ENCODE data around the gene RPL11.
A peak's percentile ranks its signal among the peaks of the same experiment; 100 is the strongest.
"Not testable (repeated sequence)": the region's sequence is repeated elsewhere in the genome, so short reads cannot be mapped to it uniquely, and the experiment has no call there.

Gene RPL11

GRCh38 chr1:23732363-23733224 is 41.0 kb downstream of the RPL11 start:
- DNase-seq (ENCODE audit: low spot score), result peak; percentile 47

- not testable (repeated sequence) for DNase-seq (ENCODE audit: low spot score)
Observed at GRCh38 chr1:23733281-23733680, 41.7 kb downstream of the RPL11 start.

GRCh38 chr1:23736437-23737134 is 45.0 kb downstream of the RPL11 start:
- no peak for DNase-seq (ENCODE audit: low spot score)

- DNase-seq (ENCODE audit: low spot score), result no peak
Observed at GRCh38 chr1:23741609-23742008, 50.0 kb downstream of the RPL11 start.

- no peak for DNase-seq (ENCODE audit: low spot score)
Observed at GRCh38 chr1:23742670-23743286, 51.2 kb downstream of the RPL11 start.

GRCh38 chr1:23743287-23744152 is 51.9 kb downstream of the RPL11 start, which contains the start of gene ELOA:
Gene ELOA, plus strand, starts transcription at chr1:23743471. Its CDS starts 33 bp downstream, at chr1:23743504.
- peak; percentile 89 for DNase-seq (ENCODE audit: low spot score)

GRCh38 chr1:23745515-23745914 is 53.9 kb downstream of the RPL11 start:
- peak; percentile 68 for DNase-seq (ENCODE audit: low spot score)

Data from hepatic stellate cell (primary cell).